ENCODE data around the gene FASTK.
A peak's percentile ranks its signal among the peaks of the same experiment; 100 is the strongest.

FASTK gene

DNA sequence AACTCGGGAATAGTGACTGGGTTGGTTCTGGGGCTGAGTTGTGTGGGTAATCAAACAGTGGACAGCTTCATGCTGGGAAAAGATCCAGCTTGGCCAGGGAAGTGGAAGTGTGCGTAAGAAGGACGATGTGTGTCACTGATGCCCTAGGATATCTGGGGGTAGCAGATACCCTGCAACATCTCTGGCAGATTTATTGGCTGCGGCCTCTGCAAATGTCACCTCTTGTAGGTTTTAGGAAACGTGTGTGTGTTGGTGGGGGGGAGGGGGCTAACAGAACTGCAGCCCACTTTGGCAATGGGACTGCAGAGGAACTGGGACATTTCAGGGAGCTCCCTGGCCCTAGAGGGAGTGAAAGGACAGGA lies 4.7 kb upstream of the FASTK start:
- Histone ChIP-seq H4K20me1 (ENCODE audit: low read depth, low read length) (no peaks in the 10 kb centered on the region), H3K79me2 (ENCODE audit: insufficient read depth, low read length) (peaks cover 15% of the 10 kb centered on the region), H3K9ac (ENCODE audit: low read length) (no peak overlapping the region; the same call in 1 of the 2 replicates), H3K9me3 (ENCODE audit: insufficient read depth, low read length) (no peaks in the 10 kb centered on the region), H3K36me3 (ENCODE audit: low read length) (no peaks in the 10 kb centered on the region), H3K27me3 (ENCODE audit: low read length) (no peaks in the 10 kb centered on the region), H3K4me2 (ENCODE audit: low read depth, low read length, poor library complexity, severe bottlenecking) (peak overlapping the region; percentile 54), H3F3A (ENCODE audit: insufficient read depth) (0 out of 2 replicates have a peak, but pooled peaks cover 5% of the 10 kb centered on the region), H3K9me2 (replicated peaks; ENCODE audit: insufficient read depth, low read length) (no peaks in the 10 kb centered on the region), H3K4me3 (ENCODE audit: insufficient read depth, low read length, poor library complexity, severe bottlenecking) (no peak overlapping the region), H2AFZ (ENCODE audit: low read depth, low read length, severe bottlenecking) (no peak overlapping the region), H3K27ac (ENCODE audit: low read depth, low read length) (no peak overlapping the region)
- TF ChIP-seq, protein P1, sequence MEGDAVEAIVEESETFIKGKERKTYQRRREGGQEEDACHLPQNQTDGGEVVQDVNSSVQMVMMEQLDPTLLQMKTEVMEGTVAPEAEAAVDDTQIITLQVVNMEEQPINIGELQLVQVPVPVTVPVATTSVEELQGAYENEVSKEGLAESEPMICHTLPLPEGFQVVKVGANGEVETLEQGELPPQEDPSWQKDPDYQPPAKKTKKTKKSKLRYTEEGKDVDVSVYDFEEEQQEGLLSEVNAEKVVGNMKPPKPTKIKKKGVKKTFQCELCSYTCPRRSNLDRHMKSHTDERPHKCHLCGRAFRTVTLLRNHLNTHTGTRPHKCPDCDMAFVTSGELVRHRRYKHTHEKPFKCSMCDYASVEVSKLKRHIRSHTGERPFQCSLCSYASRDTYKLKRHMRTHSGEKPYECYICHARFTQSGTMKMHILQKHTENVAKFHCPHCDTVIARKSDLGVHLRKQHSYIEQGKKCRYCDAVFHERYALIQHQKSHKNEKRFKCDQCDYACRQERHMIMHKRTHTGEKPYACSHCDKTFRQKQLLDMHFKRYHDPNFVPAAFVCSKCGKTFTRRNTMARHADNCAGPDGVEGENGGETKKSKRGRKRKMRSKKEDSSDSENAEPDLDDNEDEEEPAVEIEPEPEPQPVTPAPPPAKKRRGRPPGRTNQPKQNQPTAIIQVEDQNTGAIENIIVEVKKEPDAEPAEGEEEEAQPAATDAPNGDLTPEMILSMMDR (IDR thresholded peaks at IDR 0.05; ENCODE audit: insufficient read depth, low read length, poor library complexity, severe bottlenecking) = no peak
- TF ChIP-seq EZH2phosphoT487 (conservative IDR thresholded peaks at IDR 0.05; ENCODE audit: low read length) = no peak

DNA sequence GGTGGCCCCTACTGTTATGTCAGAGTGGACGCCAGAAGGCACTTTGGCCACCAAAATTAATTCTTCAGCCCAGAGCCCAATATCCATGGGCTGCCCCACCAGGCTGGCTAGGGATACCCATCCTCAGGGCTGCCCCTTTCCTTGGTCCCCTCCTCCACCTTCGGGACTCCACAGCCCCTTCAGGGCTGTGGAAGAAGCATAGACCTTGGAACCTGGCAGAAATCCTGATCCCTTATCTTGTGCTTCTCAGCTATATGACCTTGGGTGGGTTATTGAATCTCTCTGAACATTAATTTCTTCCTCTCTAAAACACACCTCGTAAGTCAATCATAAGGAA lies 3.2 kb upstream of the FASTK start:
- H3K27me3 ChIP-seq (ENCODE audit: low read length) = no peaks in the 10 kb centered on the region
- no peak overlapping the region for H3K27ac ChIP-seq (ENCODE audit: low read depth, low read length)
- H3K79me2 ChIP-seq (ENCODE audit: insufficient read depth, low read length) = peaks cover 29% of the 10 kb centered on the region
- no peaks in the 10 kb centered on the region for H3K36me3 ChIP-seq (ENCODE audit: low read length)
- TF ChIP-seq EZH2phosphoT487 (conservative IDR thresholded peaks at IDR 0.05; ENCODE audit: low read length) = no peak
- TF ChIP-seq, protein P1 (IDR thresholded peaks at IDR 0.05; ENCODE audit: insufficient read depth, low read length, poor library complexity, severe bottlenecking) = no peak
- no peaks in the 10 kb centered on the region for H3K9me2 ChIP-seq (replicated peaks; ENCODE audit: insufficient read depth, low read length)
- peak overlapping the region; percentile 69 for H3K4me2 ChIP-seq (ENCODE audit: low read depth, low read length, poor library complexity, severe bottlenecking)
- H3K4me3 ChIP-seq (ENCODE audit: insufficient read depth, low read length, poor library complexity, severe bottlenecking) = peak overlapping the region; percentile 77
- H3F3A ChIP-seq (ENCODE audit: insufficient read depth) = 0 out of 2 replicates have a peak, but pooled peaks cover 5% of the 10 kb centered on the region
- peak overlapping the region; percentile 96 for H2AFZ ChIP-seq (ENCODE audit: low read depth, low read length, severe bottlenecking)
- H3K9ac ChIP-seq (ENCODE audit: low read length) = peak overlapping the region; percentile 82
- H4K20me1 ChIP-seq (ENCODE audit: low read depth, low read length) = no peaks in the 10 kb centered on the region
- H3K9me3 ChIP-seq (ENCODE audit: insufficient read depth, low read length) = no peaks in the 10 kb centered on the region

DNA sequence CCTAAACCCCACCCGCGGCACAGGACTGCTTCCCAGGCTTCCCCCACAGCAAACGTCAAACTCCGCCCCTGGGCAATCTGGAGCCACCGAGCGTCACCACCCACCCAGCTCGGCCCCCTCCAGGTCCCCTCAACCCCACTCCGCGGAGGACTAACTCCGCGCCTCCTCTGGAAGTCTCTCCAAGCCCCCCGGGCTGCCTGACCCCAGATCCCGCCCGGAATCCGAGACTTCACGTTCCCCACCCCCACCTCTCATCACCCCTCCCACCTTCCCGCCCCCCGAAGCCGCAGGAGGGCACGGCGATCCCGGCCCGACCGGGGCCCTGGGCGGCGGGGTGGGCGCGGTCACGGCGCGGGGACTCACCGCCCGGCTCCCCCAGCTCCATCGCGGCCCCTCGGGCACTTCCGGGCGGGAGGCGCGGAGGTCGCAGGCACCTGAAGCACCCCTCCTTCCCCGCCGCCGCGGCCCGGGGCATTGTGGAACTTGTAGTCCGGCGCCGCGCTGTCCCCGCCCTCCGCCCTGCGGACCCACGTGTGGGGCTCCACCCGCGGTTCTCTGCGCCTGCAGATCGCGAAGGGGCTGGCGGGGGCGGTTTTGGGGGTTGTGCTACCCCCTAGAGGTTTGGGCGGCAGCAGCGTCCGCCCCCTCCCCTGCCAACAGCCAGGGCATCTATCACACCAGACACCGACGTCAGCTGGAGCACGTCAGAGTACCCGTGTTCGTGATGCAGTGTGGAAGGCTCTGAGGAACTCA lies 2.6 kb upstream of the FASTK start, which contains the start of gene TMUB1:
Gene TMUB1 (minus strand): TSS at position 423 of the 753 bp plus-strand sequence. CDS start 930 bp downstream, outside the sequence.
- H3K9me3 ChIP-seq (ENCODE audit: insufficient read depth, low read length) = no peaks in the 10 kb centered on the region
- H3K9me2 ChIP-seq (replicated peaks; ENCODE audit: insufficient read depth, low read length) = no peaks in the 10 kb centered on the region
- H4K20me1 ChIP-seq (ENCODE audit: low read depth, low read length) = no peaks in the 10 kb centered on the region
- peak within 1 kb of the TSS; percentile 82 for H3K9ac ChIP-seq (ENCODE audit: low read length)
- peak within 1 kb of the TSS; percentile 69 for H3K4me2 ChIP-seq (ENCODE audit: low read depth, low read length, poor library complexity, severe bottlenecking)
- peak within 1 kb of the TSS; percentile 96 for H2AFZ ChIP-seq (ENCODE audit: low read depth, low read length, severe bottlenecking)
- no peaks in the 10 kb centered on the region for H3K36me3 ChIP-seq (ENCODE audit: low read length)
- peak within 1 kb of the TSS; percentile 77 for H3K4me3 ChIP-seq (ENCODE audit: insufficient read depth, low read length, poor library complexity, severe bottlenecking)
- H3F3A ChIP-seq (ENCODE audit: insufficient read depth) = peaks cover 8% of the 10 kb centered on the region; the same call in 1 of the 2 replicates
- no peaks in the 10 kb centered on the region for H3K27me3 ChIP-seq (ENCODE audit: low read length)
- H3K27ac ChIP-seq (ENCODE audit: low read depth, low read length) = peak within 1 kb of the TSS; percentile 70
- TF ChIP-seq, protein P1 (IDR thresholded peaks at IDR 0.05; ENCODE audit: insufficient read depth, low read length, poor library complexity, severe bottlenecking) = no peak
- TF ChIP-seq EZH2phosphoT487 (conservative IDR thresholded peaks at IDR 0.05; ENCODE audit: low read length) = no peak
- H3K79me2 ChIP-seq (ENCODE audit: insufficient read depth, low read length) = peaks cover 29% of the 10 kb centered on the region

Data from SU-DHL-6 (cell line).